ENCODE measurements around the gene NFIX.

GRCh38 chr19:12982648-12983047 is 12.6 kb upstream of the NFIX start:
- no peak for TF ChIP-seq CTCF (IDR thresholded peaks at IDR 0.05)
- TF ChIP-seq POLR2A (IDR thresholded peaks at IDR 0.05): no peak
